ENCODE results near the gene GTSE1.

GRCh38 chr22:46292732-46293131 is 3.9 kb upstream of the GTSE1 start:
- TF ChIP-seq POLR2AphosphoS5 (IDR thresholded peaks at IDR 0.05; ENCODE audit: low read depth, low read length) (no peak), TAF1 (IDR thresholded peaks at IDR 0.05; ENCODE audit: low read depth, low read length) (no peak)
